ENCODE data around the gene TOX2. TPM values are rescaled to one million over a fixed set of nuclear protein-coding genes. Genes with fewer than 3 reads are reported as not detected.

The TOX2 gene
- total RNA-seq, 1 donor from 2014 or later = 4.8 TPM

GRCh38 chr20:43901296-43901695, 13.4 kb upstream of the TOX2 start:
- CTCF ChIA-PET = no interaction called here
- DNase-seq (no peak), ATAC-seq (ENCODE audit: low read depth) (no peak)
- Mint-ChIP-seq H3K9me3 (peaks cover 4% of the 10 kb centered on the region), H3K27ac (no peak overlapping the region), H3K4me1 (no peaks in the 10 kb centered on the region), H3K36me3 (ENCODE audit: low read depth) (no peaks in the 10 kb centered on the region), H3K27me3 (peaks cover 9% of the 10 kb centered on the region), H3K4me3 (no peak overlapping the region)
- intact Hi-C loops (cut with micrococcal nuclease) = no loop called here
- POLR2A ChIA-PET = no interaction called here
- TF ChIP-seq, protein P1, sequence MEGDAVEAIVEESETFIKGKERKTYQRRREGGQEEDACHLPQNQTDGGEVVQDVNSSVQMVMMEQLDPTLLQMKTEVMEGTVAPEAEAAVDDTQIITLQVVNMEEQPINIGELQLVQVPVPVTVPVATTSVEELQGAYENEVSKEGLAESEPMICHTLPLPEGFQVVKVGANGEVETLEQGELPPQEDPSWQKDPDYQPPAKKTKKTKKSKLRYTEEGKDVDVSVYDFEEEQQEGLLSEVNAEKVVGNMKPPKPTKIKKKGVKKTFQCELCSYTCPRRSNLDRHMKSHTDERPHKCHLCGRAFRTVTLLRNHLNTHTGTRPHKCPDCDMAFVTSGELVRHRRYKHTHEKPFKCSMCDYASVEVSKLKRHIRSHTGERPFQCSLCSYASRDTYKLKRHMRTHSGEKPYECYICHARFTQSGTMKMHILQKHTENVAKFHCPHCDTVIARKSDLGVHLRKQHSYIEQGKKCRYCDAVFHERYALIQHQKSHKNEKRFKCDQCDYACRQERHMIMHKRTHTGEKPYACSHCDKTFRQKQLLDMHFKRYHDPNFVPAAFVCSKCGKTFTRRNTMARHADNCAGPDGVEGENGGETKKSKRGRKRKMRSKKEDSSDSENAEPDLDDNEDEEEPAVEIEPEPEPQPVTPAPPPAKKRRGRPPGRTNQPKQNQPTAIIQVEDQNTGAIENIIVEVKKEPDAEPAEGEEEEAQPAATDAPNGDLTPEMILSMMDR (IDR thresholded peaks at IDR 0.05) = no peak

DNA sequence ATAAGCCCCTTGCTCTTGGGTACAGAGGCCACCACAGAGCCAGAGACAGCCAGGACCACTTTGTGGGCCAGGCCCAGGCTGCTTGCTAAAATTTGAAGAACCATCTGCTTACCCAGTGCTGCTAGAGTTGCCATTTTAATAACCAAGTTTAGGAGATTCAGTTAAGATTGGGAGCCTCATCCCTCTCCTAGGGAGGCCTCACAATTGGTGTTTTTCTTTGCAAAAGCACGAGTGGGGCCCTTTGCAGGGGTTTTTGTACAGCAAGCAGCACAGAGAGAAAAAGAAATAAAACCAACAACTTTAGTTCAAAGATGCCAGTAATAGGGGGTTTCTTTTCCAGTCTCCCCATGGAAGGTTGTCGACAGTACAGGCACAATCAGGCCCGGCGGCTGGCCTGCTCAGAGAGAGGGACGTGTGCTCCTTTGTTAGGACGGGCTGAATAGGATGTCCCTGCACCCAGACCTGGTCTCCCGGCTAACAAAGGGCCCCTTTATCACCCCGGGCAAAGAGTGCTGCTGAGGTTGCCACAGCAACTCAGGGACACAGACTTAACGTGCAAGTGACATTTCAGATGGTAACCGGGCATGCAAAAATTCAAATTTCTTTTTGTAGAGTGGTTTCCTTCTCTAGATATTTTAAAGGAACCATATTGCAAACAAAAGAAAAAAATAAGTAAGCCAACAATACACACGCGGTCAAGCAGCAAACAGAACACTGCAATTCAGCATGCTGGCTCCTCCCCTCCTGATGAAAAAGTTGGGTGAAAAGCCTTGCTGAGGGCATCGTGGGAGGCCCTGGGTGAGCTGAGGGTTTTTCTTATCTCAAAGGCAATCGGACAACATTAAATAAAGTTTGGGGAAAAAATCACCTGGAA, 10.5 kb upstream of the TOX2 start:
- DNase-seq (no peak), ATAC-seq (ENCODE audit: low read depth) (no peak)
- intact Hi-C loops (cut with micrococcal nuclease) = no loop called here
- H3K27ac Mint-ChIP-seq = no peak overlapping the region
- H3K36me3 Mint-ChIP-seq (ENCODE audit: low read depth) = no peaks in the 10 kb centered on the region
- H3K27me3 Mint-ChIP-seq = no peaks in the 10 kb centered on the region
- TF ChIP-seq, protein P1 (IDR thresholded peaks at IDR 0.05) = no peak
- ChIA-PET POLR2A (no interaction called here), CTCF (no interaction called here)
- H3K4me3 Mint-ChIP-seq = no peak overlapping the region
- peaks cover 12% of the 10 kb centered on the region for H3K9me3 Mint-ChIP-seq
- H3K4me1 Mint-ChIP-seq = no peaks in the 10 kb centered on the region

DNA sequence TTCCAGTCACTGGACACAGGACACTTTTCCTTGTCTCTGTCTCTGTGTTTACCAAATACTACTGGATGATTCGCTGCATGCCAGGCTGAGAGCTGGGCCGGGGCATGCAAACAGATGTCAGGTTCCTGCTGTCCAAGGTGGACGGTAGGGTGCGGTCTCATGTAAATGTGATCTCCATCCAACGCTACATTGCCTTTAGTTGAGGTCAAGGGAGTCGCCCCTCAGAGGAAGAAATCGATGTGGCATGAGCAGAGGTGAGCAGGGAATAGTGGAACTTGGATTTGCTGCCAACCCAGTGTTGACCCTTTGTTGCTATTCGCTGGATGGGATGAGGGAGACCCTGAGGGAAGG, 9.8 kb upstream of the TOX2 start:
- no peak for ATAC-seq (ENCODE audit: low read depth)
- Mint-ChIP-seq H3K9me3 (peaks cover 12% of the 10 kb centered on the region), H3K27me3 (no peaks in the 10 kb centered on the region), H3K36me3 (ENCODE audit: low read depth) (no peaks in the 10 kb centered on the region), H3K4me1 (peaks cover 5% of the 10 kb centered on the region), H3K27ac (no peak overlapping the region), H3K4me3 (no peak overlapping the region)
- POLR2A ChIA-PET = no interaction called here
- CTCF ChIA-PET = no interaction called here
- TF ChIP-seq, protein P1 (IDR thresholded peaks at IDR 0.05) = no peak
- no peak for DNase-seq
- intact Hi-C loops (cut with micrococcal nuclease) = no loop called here

DNA sequence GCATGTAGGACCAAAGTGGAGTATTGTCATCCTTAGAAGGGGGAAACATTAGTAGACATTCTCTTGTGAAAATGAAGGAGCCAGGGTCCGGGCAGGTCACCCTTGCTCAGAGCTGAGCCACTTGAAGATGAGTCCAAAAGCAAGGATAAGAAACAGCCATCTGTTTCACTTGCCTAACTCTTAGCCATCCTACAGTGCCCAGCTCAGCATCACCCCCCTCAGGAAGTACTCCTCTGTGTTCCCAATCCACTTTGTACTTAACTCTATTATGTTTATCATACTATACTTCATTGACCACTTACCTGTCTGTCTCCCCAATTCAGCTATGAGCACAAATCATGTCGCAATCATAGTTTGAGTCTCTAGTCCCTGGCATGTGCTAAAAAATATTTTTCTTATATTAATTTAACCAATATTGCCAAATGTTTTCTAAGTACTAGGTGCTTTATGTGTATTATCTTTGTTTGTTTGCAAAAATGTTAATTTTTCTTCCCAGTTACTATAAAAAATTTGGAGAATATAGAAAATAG, 8.1 kb upstream of the TOX2 start:
- TF ChIP-seq, protein P1 (IDR thresholded peaks at IDR 0.05) = no peak
- Mint-ChIP-seq H3K4me3 (no peak overlapping the region), H3K9me3 (peaks cover 7% of the 10 kb centered on the region), H3K27me3 (no peaks in the 10 kb centered on the region), H3K4me1 (peaks cover 17% of the 10 kb centered on the region), H3K36me3 (ENCODE audit: low read depth) (no peaks in the 10 kb centered on the region), H3K27ac (no peak overlapping the region)
- intact Hi-C loops (cut with micrococcal nuclease) = no loop called here
- ChIA-PET POLR2A (no interaction called here), CTCF (no interaction called here)
- DNase-seq (no peak), ATAC-seq (ENCODE audit: low read depth) (no peak)

DNA sequence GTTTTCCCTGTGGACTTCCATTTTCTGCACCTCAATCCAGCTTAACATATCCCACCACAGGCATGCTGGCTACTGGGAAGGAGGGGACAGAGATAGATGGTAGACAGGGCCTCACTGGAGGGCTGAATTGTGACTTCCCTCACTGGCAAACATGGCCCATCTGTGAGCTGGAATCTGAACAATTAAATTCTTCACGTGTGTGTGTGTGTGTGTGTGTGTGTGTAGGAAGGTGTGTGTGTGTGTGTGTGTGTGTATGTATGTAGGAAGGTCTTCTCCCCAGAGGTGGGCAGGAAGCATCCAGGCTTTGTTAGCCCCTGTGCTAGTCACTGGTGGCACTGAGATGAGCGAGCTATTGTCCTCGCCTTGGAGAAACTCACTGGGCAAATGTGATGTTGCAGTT, 5.4 kb upstream of the TOX2 start:
- no peaks in the 10 kb centered on the region for H3K36me3 Mint-ChIP-seq (ENCODE audit: low read depth)
- TF ChIP-seq, protein P1 (IDR thresholded peaks at IDR 0.05) = no peak
- DNase-seq = no peak
- POLR2A ChIA-PET = interaction anchor here (0.8 to 1.2 kb wide), 2 partner anchors 113 to 158 kb away, joined by 4 to 5 read pairs; no protein-coding TSS in a partner anchor
- no peak for ATAC-seq (ENCODE audit: low read depth)
- intact Hi-C loops (cut with micrococcal nuclease) = no loop called here
- H3K9me3 Mint-ChIP-seq = peaks cover 17% of the 10 kb centered on the region
- H3K4me1 Mint-ChIP-seq = peaks cover 23% of the 10 kb centered on the region
- H3K27ac Mint-ChIP-seq = peak overlapping the region; percentile 32
- H3K27me3 Mint-ChIP-seq = peaks cover 7% of the 10 kb centered on the region
- CTCF ChIA-PET = no interaction called here
- H3K4me3 Mint-ChIP-seq = no peak overlapping the region
